ENCODE data around the gene LCLAT1.
A peak's percentile ranks its signal among the peaks of the same experiment; 100 is the strongest.

Gene LCLAT1

GRCh38 chr2:30580391-30580790, 133.3 kb downstream of the LCLAT1 start:
- no peaks in the 10 kb centered on the region for H3K27me3 ChIP-seq (replicated peaks; ENCODE audit: control insufficient read depth, insufficient read depth, low read length)
- no peak for TF ChIP-seq CTCF (IDR thresholded peaks at IDR 0.05; ENCODE audit: insufficient read depth, low read length, poor library complexity, severe bottlenecking)
- H3K36me3 ChIP-seq (ENCODE audit: control insufficient read depth, insufficient read depth, low read length) = no peaks in the 10 kb centered on the region
- no peak overlapping the region for H3K4me3 ChIP-seq (replicated peaks; ENCODE audit: low read depth, low read length)
- no peak for DNase-seq (ENCODE audit: extremely low read depth, insufficient read length)

DNA sequence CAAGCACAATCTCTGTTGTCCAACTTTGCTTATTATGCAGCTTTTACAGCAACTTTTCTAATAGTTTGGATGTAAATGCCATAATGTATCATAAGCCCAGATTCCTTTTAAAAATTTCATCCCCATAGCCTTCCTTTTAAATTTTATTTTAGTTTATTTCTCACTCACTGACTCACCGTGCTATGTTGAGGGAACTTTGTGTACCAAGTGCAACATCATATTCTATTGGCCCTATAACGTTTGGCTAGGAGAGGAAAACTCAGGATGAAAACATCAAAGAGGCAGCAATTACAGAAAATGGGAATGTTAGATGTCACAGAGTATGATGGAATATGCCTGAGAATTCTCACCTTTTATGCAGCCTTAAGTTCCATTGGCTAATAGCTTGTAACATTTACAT, 135.5 kb downstream of the LCLAT1 start:
- Histone ChIP-seq H3K4me3 (replicated peaks; ENCODE audit: low read depth, low read length) (no peak overlapping the region), H3K36me3 (ENCODE audit: control insufficient read depth, insufficient read depth, low read length) (no peaks in the 10 kb centered on the region; the same call in 1 of the 2 replicates), H3K27me3 (replicated peaks; ENCODE audit: control insufficient read depth, insufficient read depth, low read length) (no peaks in the 10 kb centered on the region)
- no peak for DNase-seq (ENCODE audit: extremely low read depth, insufficient read length)
- TF ChIP-seq CTCF (IDR thresholded peaks at IDR 0.05; ENCODE audit: insufficient read depth, low read length, poor library complexity, severe bottlenecking) = no peak

DNA sequence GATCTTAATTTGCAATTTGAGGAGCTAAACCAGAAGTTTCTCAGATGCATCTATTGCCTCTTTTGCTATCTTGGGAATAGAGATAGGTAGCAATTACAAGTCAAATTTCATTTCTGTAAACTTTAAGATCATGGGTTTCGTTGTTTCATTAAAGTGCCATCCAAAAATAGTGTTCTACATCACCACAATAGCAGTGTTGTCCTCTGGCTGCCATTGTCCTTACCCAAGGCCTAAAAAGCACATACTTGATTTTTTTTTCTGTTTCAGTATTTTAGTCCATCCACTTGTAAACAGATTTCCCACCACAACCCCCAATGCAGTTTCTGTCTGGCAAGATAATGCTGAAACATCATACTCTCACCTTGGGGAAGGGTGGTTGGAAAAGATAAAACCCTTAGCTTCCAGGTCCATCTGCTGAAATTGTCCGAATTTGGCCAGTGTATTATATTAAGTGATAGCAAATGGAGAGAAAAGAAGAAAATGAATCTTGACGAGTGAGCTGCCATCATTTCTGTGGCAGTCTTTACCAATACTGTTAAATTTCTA, 136.2 kb downstream of the LCLAT1 start:
- no peaks in the 10 kb centered on the region for H3K27me3 ChIP-seq (replicated peaks; ENCODE audit: control insufficient read depth, insufficient read depth, low read length)
- TF ChIP-seq CTCF (IDR thresholded peaks at IDR 0.05; ENCODE audit: insufficient read depth, low read length, poor library complexity, severe bottlenecking) = no peak
- no peaks in the 10 kb centered on the region; the same call in 1 of the 2 replicates for H3K36me3 ChIP-seq (ENCODE audit: control insufficient read depth, insufficient read depth, low read length)
- H3K4me3 ChIP-seq (replicated peaks; ENCODE audit: low read depth, low read length) = no peak overlapping the region
- DNase-seq (ENCODE audit: extremely low read depth, insufficient read length) = no peak

DNA sequence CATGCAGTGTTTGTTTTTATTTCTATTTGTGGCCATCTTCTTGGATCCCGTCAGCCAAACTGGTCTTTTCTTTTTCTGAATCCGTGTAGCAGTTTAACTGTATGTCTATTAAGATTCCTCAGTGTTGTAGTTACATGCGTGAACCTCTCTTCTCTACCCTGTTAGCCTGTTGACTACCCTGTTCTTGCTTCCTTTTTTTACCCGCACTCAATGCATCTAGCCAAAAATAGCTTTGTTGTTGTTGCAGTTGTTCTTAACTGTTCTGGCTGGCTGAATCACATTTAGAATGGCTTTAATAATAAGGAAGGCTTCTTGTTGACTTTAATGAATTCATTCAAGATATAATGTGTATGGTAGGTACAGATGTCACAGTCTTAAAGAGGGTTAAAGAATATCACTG, 137.1 kb downstream of the LCLAT1 start:
- peak; percentile 19 for DNase-seq (ENCODE audit: extremely low read depth, insufficient read length)
- no peak for TF ChIP-seq CTCF (IDR thresholded peaks at IDR 0.05; ENCODE audit: insufficient read depth, low read length, poor library complexity, severe bottlenecking)
- Histone ChIP-seq H3K4me3 (replicated peaks; ENCODE audit: low read depth, low read length) (no peak overlapping the region), H3K27me3 (replicated peaks; ENCODE audit: control insufficient read depth, insufficient read depth, low read length) (no peaks in the 10 kb centered on the region), H3K36me3 (ENCODE audit: control insufficient read depth, insufficient read depth, low read length) (no peaks in the 10 kb centered on the region; the same call in 1 of the 2 replicates)

- DNase-seq (ENCODE audit: extremely low read depth, insufficient read length) = no peak
- no peak for TF ChIP-seq CTCF (IDR thresholded peaks at IDR 0.05; ENCODE audit: insufficient read depth, low read length, poor library complexity, severe bottlenecking)
These were observed 141.9 kb downstream of the LCLAT1 start for GRCh38 chr2:30588994-30589393.

GRCh38 chr2:30590407-30590806, 143.4 kb downstream of the LCLAT1 start:
- no peak overlapping the region for H3K4me3 ChIP-seq (replicated peaks; ENCODE audit: low read depth, low read length)
- no peaks in the 10 kb centered on the region; the same call in 1 of the 2 replicates for H3K36me3 ChIP-seq (ENCODE audit: control insufficient read depth, insufficient read depth, low read length)
- DNase-seq (ENCODE audit: extremely low read depth, insufficient read length) = no peak
- no peaks in the 10 kb centered on the region for H3K27me3 ChIP-seq (replicated peaks; ENCODE audit: control insufficient read depth, insufficient read depth, low read length)
- no peak for TF ChIP-seq CTCF (IDR thresholded peaks at IDR 0.05; ENCODE audit: insufficient read depth, low read length, poor library complexity, severe bottlenecking)

More at GRCh38 chr2:30588994-30589393, 141.9 kb downstream of the LCLAT1 start:
- H3K27me3 ChIP-seq (replicated peaks; ENCODE audit: control insufficient read depth, insufficient read depth, low read length) = no peaks in the 10 kb centered on the region
- no peak overlapping the region for H3K4me3 ChIP-seq (replicated peaks; ENCODE audit: low read depth, low read length)
- H3K36me3 ChIP-seq (ENCODE audit: control insufficient read depth, insufficient read depth, low read length) = no peaks in the 10 kb centered on the region; the same call in 1 of the 2 replicates
